Measurements from ENCODE around the gene OR2W1. TPM values are rescaled to one million over a fixed set of nuclear protein-coding genes. Genes with fewer than 3 reads are reported as not detected.

OR2W1 gene
- total RNA-seq, 4 donors from 2014 or later: not detected

DNA sequence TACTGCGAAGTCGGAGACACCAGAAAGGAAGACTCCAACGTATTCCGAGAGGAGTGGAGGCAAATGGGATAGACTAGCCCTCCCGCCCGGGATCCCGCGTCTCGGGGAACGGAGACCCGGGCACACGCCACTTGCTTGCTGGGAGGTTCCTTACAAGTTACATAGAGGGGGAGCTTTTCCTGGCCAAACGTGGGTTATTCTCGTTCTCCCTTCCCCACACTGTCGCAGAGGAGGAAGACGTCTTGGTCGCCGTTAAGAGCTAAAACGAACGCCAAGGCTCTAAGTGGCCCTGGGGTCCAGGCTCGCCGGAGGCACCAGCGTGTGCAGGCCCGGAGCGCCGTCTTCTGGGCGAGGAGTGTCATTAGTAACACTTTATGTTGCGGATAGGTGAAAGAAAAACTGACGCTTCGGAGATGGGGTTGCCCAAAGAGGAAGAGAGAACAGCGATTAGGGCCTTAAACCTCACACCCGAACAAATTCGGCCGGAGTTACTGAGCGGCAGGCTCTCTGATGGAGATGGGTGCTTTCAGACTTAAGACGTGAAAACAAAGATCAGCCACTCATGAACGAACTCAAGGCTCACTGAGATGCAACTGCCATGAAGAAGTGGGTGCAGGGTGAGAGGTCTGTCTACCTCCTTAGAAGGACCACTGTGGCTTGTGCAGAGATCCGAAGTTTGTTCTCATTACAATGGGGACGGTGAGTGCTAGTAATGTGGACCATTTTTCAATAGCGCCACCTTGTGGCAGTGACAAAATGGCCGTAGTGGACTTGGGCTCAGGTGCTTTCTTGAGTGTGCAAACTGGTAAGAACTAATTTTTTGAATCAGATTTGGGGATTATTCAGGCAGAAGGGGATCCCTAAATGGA is 28.2 kb downstream of the OR2W1 start:
- H3K27ac ChIP-seq: no peak overlapping the region
- H3K9me3 ChIP-seq: no peaks in the 10 kb centered on the region
- peaks cover 3 to 7% of the 10 kb centered on the region in 2 donors for H3K4me1 ChIP-seq
- no peaks in the 10 kb centered on the region for H3K36me3 ChIP-seq
- TF ChIP-seq, protein P1, sequence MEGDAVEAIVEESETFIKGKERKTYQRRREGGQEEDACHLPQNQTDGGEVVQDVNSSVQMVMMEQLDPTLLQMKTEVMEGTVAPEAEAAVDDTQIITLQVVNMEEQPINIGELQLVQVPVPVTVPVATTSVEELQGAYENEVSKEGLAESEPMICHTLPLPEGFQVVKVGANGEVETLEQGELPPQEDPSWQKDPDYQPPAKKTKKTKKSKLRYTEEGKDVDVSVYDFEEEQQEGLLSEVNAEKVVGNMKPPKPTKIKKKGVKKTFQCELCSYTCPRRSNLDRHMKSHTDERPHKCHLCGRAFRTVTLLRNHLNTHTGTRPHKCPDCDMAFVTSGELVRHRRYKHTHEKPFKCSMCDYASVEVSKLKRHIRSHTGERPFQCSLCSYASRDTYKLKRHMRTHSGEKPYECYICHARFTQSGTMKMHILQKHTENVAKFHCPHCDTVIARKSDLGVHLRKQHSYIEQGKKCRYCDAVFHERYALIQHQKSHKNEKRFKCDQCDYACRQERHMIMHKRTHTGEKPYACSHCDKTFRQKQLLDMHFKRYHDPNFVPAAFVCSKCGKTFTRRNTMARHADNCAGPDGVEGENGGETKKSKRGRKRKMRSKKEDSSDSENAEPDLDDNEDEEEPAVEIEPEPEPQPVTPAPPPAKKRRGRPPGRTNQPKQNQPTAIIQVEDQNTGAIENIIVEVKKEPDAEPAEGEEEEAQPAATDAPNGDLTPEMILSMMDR (IDR thresholded peaks at IDR 0.05): peak; percentile 55 to 81 (median 74)
- TF ChIP-seq POLR2A (IDR thresholded peaks at IDR 0.05): no peak
- DNase-seq: peak; percentile 83 to 88
- peak overlapping the region in 2 of 3 donors; percentile 32 to 53 for H3K4me3 ChIP-seq (replicated peaks in 1 of 3)
- intact Hi-C loops (cut with DNase I): loop anchor here (2.0 to 5.0 kb wide), 2 partner anchors 178 to 329 kb away; no protein-coding TSS in a partner anchor
- 0 to 1% methylated on average over 41 of the region's 41 CpGs for WGBS, 2 donors
- no peaks in the 10 kb centered on the region for H3K27me3 ChIP-seq

DNA sequence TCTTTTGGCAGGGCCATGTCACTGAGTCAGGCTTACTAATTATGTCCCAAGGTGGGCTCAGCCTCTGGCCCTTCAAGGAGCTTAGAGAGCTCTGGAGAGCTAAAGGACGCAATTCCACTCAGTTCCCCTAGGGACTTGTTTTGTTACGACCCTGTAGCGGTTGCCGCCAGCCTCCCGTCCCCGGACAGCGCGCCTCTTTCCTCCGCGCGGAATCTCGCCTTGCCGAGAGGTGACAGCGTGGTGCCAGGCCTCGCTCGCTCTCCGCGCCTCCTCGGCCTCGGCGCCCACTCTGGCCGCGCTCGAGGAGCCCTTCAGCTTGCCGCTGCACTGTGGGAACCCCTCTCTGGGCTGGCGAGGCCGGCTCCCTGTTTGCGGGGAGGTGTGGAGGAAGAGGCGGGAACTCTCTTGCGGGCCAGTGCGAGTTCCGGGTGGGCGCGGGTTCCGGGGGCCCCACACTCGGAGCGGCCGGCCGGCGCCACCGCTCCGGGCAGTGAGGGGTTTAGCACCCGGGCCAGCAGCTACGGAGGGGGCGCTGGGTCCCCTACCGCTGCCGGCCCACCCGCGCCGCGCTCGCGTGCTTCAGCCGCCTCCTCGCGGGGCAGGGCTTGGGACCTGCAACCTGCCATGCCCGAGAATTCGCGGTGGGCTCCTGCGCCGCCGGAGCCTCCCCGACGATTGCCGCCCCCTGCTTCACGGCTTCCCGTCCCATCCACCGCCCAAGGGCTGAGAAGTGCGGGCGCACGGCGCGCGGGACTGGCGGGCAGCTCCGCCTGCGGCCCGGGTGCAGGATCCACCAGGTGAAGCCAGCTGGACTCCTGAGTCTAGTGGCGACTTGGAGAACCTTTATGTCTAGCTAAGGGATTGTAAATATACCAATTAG is 30.0 kb downstream of the OR2W1 start:
- TF ChIP-seq POLR2A (IDR thresholded peaks at IDR 0.05): no peak
- TF ChIP-seq, protein P1 (IDR thresholded peaks at IDR 0.05): no peak
- WGBS, 2 donors: 40 to 64% methylated on average over 9 to 35 of the region's 79 CpGs
- intact Hi-C loops (cut with DNase I): loop anchor here (5.0 kb wide), 1 partner anchor 328 kb away; no protein-coding TSS in a partner anchor
- Histone ChIP-seq H3K4me1 (peaks cover 7 to 8% of the 10 kb centered on the region in 2 donors), H3K27me3 (no peaks in the 10 kb centered on the region), H3K36me3 (no peaks in the 10 kb centered on the region), H3K9me3 (no peaks in the 10 kb centered on the region), H3K4me3 (replicated peaks in 1 of 3) (no peak overlapping the region), H3K27ac (no peak overlapping the region)
- no peak for DNase-seq

DNA sequence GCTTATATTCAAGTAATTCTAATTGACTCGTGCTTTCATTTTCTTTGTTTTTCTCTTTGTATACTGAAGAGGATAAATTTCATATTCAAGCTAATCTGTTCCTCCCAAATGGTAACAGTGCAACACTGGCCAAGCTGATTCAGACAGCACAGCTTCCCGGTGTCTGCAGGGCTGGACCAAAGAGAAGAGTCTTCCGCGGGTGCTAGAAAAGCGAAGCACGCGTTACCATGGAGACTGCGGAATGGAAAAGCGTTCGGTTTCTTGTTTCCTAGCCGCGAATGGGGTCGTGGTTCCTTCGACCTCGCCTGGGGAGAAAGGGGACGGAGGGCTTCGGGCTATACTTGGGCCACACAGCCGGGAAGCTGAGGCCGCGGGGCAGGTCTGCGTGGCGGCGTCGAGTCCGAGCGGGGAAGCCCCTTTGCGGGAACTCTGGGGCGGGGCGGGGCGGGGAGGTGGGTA is 33.7 kb downstream of the OR2W1 start:
- no peak overlapping the region for H3K27ac ChIP-seq
- peak overlapping the region in 1 of 3 donors; percentile 17 for H3K4me3 ChIP-seq (replicated peaks in 1 of 3)
- TF ChIP-seq POLR2A (IDR thresholded peaks at IDR 0.05): no peak
- TF ChIP-seq, protein P1 (IDR thresholded peaks at IDR 0.05): no peak
- no peaks in the 10 kb centered on the region for H3K9me3 ChIP-seq
- H3K27me3 ChIP-seq: no peaks in the 10 kb centered on the region
- WGBS, 2 donors: 1 to 3% methylated on average over 22 to 27 of the region's 30 CpGs
- intact Hi-C loops (cut with DNase I): no loop called here
- DNase-seq: peak; percentile 23 to 31
- peaks cover 2 to 5% of the 10 kb centered on the region in 2 donors for H3K4me1 ChIP-seq
- no peaks in the 10 kb centered on the region for H3K36me3 ChIP-seq

DNA sequence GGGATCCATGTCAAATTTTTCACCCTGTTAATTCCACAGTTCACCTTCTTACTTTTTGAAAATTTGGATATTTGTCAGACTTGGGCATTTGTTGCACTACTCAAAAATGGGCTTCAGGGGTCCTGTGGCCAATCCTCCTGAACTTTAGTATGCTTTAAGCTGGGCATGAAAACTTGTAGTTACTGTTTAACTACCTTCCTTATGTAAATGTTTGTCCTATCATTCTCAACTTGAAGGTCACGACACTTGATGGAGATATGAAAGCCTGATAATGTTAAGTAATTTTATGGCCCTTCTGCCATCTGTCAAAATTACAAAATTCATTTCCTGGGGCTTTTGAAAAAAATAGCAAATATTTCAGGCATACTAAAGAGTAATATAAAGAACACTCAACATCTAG is 35.6 kb downstream of the OR2W1 start:
- H3K27me3 ChIP-seq: no peaks in the 10 kb centered on the region
- H3K27ac ChIP-seq: no peak overlapping the region
- no peak overlapping the region for H3K4me3 ChIP-seq (replicated peaks in 1 of 3)
- DNase-seq: no peak
- peaks cover 0 to 8% of the 10 kb centered on the region in 2 donors for H3K4me1 ChIP-seq
- H3K9me3 ChIP-seq: no peaks in the 10 kb centered on the region
- H3K36me3 ChIP-seq: no peaks in the 10 kb centered on the region
- TF ChIP-seq POLR2A (IDR thresholded peaks at IDR 0.05): no peak
- TF ChIP-seq, protein P1 (IDR thresholded peaks at IDR 0.05): no peak
- 81 to 84% methylated on average over 1 of the region's 1 CpG for WGBS, 2 donors
- intact Hi-C loops (cut with DNase I): no loop called here
